GM12892 (cell line): ENCODE data around the gene ABTB2.

Source experiments
- POLR2A ChIP-seq: IDR thresholded peaks from 2 replicates; pipeline ENCODE4 v1.6.1; 2011; ENCODE audit warnings: low read depth, low read length, control low read depth
- POLR2AphosphoS5 ChIP-seq: IDR thresholded peaks from 2 replicates; pipeline ENCODE4 v1.6.1; 2011; ENCODE audit warnings: low read depth, low read length, control low read depth
- TAF1 ChIP-seq: IDR thresholded peaks from 2 replicates; pipeline ENCODE4 v1.6.1; 2011; ENCODE audit warnings: low read depth, mild to moderate bottlenecking, control low read depth, low read length, borderline replicate concordance

GRCh38 chr11:34345991-34346480, 11.8 kb downstream of the ABTB2 start:
- no peak for TF ChIP-seq POLR2A
- TF ChIP-seq TAF1 = no peak
- no peak for TF ChIP-seq POLR2AphosphoS5
